ENCODE results near the gene ENG. TPM values are rescaled to one million over a fixed set of nuclear protein-coding genes. Genes with fewer than 3 reads are reported as not detected.

The ENG gene
- total RNA-seq, 1 donor, result 30.7 TPM

DNA sequence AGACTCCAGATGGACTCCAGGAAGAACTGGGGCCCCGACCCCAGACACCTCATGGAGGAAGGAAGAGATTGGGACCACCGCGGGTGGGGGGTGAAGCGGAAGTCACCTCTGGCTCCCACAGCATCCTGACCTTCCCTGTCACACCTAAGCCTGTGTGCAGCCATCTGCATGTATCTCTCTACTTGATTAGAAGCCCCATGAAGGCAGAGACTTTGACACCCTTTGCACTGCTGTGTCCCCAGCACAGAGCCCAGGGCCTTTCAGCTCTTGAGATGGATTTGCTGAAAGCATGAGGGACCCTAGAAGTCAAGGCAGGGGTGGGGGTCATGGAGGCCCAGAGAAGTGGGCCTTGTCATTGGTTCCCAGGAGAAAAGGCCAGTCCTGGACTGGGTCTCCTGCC lies 2.8 kb upstream of the ENG start:
- TF ChIP-seq, protein P1, sequence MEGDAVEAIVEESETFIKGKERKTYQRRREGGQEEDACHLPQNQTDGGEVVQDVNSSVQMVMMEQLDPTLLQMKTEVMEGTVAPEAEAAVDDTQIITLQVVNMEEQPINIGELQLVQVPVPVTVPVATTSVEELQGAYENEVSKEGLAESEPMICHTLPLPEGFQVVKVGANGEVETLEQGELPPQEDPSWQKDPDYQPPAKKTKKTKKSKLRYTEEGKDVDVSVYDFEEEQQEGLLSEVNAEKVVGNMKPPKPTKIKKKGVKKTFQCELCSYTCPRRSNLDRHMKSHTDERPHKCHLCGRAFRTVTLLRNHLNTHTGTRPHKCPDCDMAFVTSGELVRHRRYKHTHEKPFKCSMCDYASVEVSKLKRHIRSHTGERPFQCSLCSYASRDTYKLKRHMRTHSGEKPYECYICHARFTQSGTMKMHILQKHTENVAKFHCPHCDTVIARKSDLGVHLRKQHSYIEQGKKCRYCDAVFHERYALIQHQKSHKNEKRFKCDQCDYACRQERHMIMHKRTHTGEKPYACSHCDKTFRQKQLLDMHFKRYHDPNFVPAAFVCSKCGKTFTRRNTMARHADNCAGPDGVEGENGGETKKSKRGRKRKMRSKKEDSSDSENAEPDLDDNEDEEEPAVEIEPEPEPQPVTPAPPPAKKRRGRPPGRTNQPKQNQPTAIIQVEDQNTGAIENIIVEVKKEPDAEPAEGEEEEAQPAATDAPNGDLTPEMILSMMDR (IDR thresholded peaks at IDR 0.05; ENCODE audit: insufficient read depth, low read depth, low read length), result no peak
- no peak for DNase-seq (ENCODE audit: low read depth)
- H3K4me3 ChIP-seq (ENCODE audit: low read depth, low read length), result no peak overlapping the region

DNA sequence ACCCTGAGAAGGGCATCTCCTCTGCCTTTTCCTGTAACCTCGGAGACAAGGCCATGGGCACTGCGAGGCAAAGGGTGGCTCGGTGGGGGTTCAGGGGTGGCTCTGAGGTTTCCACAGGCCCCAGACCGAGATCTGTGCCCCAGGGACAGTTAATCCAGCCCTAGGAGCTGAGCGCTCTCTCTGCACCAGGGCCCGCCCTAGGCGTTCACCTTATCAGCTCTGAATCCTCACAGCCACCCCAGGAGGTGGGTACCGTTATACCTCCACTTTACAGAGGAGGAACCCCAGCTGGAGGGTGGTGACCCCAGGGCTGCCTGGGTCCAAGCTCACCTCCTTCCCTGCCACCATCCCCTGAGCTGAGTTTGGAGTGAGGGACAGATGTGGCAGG lies 2.3 kb upstream of the ENG start:
- H3K4me3 ChIP-seq (ENCODE audit: low read depth, low read length), result no peak overlapping the region
- no peak for DNase-seq (ENCODE audit: low read depth)
- TF ChIP-seq, protein P1 (IDR thresholded peaks at IDR 0.05; ENCODE audit: insufficient read depth, low read depth, low read length), result no peak

DNA sequence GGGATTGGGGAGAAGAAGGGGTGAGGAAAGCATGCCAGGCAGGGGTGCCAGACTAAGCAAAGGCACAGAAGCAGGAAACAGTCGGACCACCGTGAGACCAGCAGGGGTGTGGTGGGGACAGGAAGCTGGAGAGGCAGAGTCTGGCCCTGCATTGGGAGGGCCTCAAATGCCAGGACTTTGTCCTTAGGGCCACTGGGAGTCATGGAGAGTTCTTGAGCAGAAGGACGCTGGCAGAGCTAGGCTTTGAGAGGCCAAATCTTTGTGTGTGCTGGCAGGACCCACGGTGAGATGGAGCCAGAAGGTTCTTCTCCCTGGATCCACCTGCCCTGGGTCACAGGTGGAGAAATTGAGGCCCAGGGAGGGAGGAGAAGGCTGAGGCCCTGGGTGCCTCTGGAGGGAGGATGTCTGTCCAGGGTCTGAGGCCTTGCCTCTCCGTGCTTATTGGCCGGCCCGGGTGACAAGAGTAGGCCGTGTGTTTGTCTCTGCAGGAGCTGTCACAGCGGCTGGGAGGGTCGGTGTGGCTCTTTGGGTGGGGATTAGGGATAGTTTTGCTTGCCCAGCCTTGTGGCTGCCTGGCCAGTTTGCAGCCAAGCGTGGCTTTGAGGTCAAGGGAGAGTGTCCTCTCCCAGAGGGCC lies 1.8 kb upstream of the ENG start:
- TF ChIP-seq, protein P1 (IDR thresholded peaks at IDR 0.05; ENCODE audit: insufficient read depth, low read depth, low read length), result no peak
- DNase-seq (ENCODE audit: low read depth), result no peak

DNA sequence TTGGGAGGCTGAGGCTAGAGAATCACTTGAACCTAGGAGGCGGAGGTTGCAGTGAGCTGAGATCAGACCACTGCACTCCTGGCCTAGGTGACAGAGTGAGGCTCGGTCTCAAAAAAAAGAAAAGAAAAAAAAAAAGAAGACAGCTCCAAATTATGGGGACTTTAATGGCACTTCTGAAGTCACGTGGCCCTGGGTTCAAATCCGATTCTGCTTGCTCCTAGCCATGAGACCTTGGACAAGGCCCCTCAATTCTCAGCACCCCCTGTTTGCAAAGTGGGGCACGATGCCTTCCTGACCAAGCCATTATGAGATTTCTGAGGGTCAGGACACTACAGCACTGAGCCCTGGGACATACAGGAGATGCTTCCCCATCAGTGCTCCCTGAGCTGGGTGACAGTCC lies 1.1 kb upstream of the ENG start:
- TF ChIP-seq, protein P1 (IDR thresholded peaks at IDR 0.05; ENCODE audit: insufficient read depth, low read depth, low read length), result no peak
- H3K4me3 ChIP-seq (ENCODE audit: low read depth, low read length), result no peak overlapping the region
- DNase-seq (ENCODE audit: low read depth), result no peak

More for the DNA sequence above, 1.8 kb upstream of the ENG start:
- no peak overlapping the region for H3K4me3 ChIP-seq (ENCODE audit: low read depth, low read length)

DNA sequence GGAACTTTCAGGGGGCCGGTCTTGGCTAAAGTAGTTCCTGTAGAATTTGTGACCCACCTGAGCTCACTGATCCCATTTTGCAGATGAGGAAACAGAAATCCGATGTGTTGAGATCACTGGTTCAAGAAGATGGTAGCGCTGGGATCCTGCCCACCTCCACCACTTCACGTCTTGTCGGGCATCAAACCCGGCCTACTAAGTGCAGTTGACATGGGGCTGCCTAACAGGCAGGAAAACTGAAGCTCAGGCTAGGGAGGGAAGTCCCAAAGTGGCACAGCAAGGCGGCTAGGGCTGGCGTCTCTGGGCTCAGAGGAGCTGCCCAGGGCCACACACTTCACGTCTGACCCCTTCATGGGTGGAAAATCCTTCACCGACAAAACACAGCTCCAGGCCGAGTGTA lies 502 bp upstream of the ENG start:
- TF ChIP-seq, protein P1 (IDR thresholded peaks at IDR 0.05; ENCODE audit: insufficient read depth, low read depth, low read length), result no peak
- DNase-seq (ENCODE audit: low read depth), result no peak
- no peak overlapping the region for H3K4me3 ChIP-seq (ENCODE audit: low read depth, low read length)

DNA sequence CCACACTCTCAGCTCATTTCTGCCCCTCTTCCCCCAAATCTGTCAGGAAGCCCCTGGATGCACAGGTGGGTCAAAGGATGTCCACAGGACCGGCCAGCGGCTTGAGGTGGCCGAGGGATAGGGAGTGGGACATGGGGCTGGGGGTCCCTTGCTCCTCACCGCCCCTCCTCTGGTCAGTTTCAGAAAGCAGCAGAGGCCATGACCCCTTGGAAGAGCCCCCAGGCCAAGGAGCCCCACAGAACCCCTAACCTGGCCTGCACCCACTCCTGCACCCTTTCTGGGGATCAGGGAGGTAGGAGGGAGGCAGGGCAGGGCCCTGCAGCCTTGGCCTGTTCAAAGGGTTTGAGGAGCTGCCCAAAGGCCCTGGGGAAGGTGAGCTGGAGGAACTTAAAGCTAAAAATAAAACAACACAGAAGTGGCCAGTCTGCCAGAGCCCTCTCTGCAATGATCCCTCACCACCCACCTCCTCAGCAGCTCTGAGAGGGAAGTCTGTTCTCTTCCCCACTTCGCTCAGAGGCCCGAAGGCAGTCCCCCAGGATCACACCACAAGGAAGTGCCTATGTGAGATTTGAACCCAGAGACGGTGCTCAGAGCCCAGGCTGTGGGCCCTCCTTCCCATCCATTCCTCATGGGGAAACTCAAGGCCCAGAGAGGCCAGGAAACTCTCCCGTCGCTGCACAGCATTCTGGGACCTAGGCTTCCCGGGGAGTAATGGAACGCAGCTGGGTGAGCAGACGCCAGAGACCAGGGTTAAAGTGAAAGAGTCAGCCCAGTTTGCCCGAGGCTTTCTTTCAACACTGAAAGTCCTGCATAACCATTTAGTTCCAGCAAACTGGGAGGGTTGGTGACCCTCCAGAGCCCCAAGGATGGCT lies 910 bp downstream of the ENG start:
- DNase-seq (ENCODE audit: low read depth), result peak; percentile 59
- H3K4me3 ChIP-seq (ENCODE audit: low read depth, low read length), result peak overlapping the region; percentile 75
- TF ChIP-seq, protein P1 (IDR thresholded peaks at IDR 0.05; ENCODE audit: insufficient read depth, low read depth, low read length), result no peak

Measured in fibroblast of villous mesenchyme (primary cell).